GM21367 (cell line): ENCODE results near the gene ALPK3.

Source experiments
- ATAC-seq: cut with Tn5 transposase; IDR thresholded peaks from one replicate; pipeline ENCODE4 v1.9.1; 2021; ENCODE audit not compliant: unreplicated experiment

The ALPK3 gene

GRCh38 chr15:84914909-84915605 lies 97.9 kb downstream of the ALPK3 start:
- ATAC-seq = peak; percentile 93

DNA sequence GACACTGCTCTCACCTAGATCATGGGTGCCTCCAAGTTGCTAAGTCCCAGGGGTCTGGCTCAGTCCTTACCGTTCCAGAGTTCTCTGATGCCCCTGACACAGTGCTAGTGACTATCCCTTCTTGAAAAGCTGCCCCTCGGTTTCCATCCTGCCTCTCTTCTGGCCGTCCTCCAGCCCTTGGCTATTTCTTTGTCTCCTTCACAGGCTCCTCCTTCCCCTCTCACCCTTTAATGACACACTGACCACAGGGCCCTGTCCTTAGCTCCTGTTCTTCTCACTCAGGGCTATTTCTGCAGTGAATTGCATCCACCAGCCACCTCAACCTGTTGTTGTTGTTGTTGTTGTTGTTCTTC lies 98.4 kb downstream of the ALPK3 start:
- ATAC-seq = no peak

- ATAC-seq = no peak
These were observed 100.3 kb downstream of the ALPK3 start for GRCh38 chr15:84917452-84917851.

DNA sequence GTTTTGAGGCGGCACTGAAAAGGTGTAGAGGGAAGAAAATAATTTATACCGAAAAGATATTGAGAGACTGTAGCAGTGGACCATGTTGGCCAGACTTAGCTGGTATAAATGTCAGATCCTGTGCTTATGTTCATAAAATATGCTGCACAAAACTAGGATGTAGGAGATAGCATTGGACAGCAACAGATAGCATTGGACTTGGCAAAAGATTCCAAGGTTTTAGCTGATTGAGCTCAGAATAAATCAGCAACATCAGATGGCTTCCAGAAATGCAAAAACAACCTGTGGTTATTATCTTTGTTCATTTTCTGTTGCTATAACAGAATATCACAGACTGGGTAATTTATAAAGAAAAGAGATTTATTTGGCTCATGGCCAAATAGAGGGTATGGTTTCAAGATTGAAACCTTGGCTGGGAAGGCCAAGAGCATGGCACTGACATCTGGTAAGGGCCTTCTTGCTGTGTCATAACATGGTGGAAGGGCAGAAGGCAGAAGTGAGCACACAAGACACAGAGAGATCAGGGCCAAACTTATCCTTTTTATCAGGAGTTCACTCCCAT lies 102.0 kb downstream of the ALPK3 start:
- ATAC-seq = no peak

- no peak for ATAC-seq
These were observed 104.0 kb downstream of the ALPK3 start for GRCh38 chr15:84921121-84921520.

DNA sequence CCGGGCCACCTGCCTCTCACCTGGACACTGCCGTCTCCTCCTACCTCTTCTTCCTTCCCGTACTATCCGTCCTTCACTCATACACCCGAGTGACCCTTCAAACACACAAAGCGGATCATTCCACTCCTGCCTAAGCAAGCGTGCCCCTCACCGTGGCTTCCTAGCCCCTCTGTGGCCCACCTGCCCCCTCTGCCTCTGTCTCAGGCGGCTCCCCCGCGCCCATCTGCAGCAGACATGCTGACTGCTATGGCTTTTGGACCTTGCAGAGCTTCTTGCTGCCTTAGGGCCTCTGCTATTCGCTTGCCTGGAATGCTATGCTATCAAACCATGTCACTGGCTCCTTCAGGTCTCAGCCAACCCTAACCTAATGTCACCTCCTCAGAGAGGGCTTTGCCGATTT lies 105.4 kb downstream of the ALPK3 start:
- ATAC-seq = no peak
